ENCODE results near the gene LIME1.
"Not testable (repeated sequence)": the region's sequence is repeated elsewhere in the genome, so short reads cannot be mapped to it uniquely, and the experiment has no call there.

LIME1 gene

GRCh38 chr20:63707558-63708300, 28.7 kb upstream of the LIME1 start, which contains the start of the genes ARFRP1 and ZGPAT:
ARFRP1 (minus strand) TSS chr20:63707976; CDS start chr20:63707091, 885 bp downstream.
ZGPAT (plus strand) TSS chr20:63708039; CDS start chr20:63708581, 542 bp downstream.
- peak; percentile 60 for DNase-seq (ENCODE audit: low read depth)

DNA sequence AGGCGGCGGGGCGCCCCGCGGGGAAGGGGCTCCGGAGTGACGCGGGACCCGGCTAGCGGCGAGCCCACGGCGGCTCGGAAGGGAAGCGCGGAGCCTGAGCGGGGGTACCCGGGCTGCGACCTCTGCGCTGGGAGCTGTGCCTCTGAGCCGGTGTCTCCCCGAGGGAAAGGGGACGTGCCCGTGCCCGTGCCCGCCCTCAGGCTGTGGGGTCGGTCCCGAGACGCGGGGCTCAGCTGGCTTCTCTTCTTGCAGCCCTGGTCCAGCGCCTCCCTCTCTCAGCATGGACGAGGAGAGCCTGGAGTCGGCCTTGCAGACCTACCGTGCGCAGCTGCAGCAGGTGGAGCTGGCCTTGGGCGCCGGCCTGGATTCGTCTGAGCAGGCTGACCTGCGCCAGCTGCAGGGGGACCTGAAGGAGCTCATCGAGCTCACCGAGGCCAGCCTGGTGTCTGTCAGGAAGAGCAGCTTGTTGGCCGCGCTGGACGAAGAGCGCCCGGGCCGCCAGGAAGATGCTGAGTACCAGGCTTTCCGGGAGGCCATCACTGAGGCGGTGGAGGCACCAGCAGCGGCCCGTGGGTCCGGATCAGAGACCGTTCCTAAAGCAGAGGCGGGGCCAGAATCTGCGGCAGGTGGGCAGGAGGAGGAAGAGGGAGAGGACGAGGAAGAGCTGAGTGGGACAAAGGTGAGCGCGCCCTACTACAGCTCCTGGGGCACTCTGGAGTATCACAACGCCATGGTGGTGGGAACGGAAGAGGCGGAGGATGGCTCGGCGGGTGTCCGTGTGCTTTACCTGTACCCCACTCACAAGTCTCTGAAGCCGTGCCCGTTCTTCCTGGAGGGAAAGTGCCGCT, 27.9 kb upstream of the LIME1 start:
- DNase-seq (ENCODE audit: low read depth), result no peak

GRCh38 chr20:63709149-63709527, 27.3 kb upstream of the LIME1 start:
- no peak for DNase-seq (ENCODE audit: low read depth)

GRCh38 chr20:63711085-63711645, 25.3 kb upstream of the LIME1 start:
- no peak for DNase-seq (ENCODE audit: low read depth)

DNA sequence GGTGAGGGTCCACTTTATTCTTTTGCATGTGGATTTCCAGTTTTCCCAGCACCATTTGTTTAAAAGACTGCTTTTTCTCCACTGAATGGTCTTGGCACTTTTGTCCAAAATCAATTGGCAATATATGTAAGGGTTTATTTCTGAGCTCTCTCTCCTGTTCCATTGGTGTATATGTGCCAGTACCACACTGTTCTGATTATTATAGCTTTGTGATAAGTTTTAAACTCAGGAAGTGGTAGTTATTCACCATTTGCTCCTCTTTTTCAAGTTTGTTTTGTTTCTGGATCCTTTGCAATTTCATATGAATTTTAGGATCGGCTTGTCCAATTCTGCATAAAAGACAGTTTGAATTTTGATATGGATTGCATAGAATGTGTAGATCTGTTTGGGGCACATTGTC, 24.3 kb upstream of the LIME1 start:
- DNase-seq (ENCODE audit: low read depth), result no peak

DNA sequence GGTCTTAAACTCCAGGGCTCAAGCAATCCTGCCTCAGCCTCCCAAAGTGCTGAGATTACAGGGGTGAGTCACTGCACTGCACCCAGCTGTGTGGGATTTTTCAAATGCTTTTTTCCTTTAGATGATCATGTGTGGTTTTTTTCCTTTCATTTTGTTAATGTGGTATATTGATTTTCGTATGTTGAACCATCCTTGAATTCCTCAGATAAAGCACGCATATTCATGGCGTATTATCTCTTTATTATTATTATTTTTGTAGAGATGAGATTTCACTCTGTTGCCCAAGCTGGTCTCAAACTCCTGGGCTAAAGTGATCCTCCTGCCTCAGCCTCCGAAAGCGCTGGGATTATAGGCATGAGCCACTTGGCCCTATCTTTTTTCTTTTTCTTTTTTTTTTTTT, 21.6 kb upstream of the LIME1 start:
- DNase-seq (ENCODE audit: low read depth), result no peak

GRCh38 chr20:63718996-63719395, 17.5 kb upstream of the LIME1 start:
- DNase-seq (ENCODE audit: low read depth), result no peak

- not testable (repeated sequence) for DNase-seq (ENCODE audit: low read depth)
Observed at GRCh38 chr20:63722967-63723622, 13.4 kb upstream of the LIME1 start.

- not testable (repeated sequence) for DNase-seq (ENCODE audit: low read depth)
Observed at GRCh38 chr20:63730189-63730733, 6.2 kb upstream of the LIME1 start.

GRCh38 chr20:63731410-63731809, 5.1 kb upstream of the LIME1 start:
- no peak for DNase-seq (ENCODE audit: low read depth)

GRCh38 chr20:63732118-63733095, 4.1 kb upstream of the LIME1 start:
- DNase-seq (ENCODE audit: low read depth), result no peak

DNA sequence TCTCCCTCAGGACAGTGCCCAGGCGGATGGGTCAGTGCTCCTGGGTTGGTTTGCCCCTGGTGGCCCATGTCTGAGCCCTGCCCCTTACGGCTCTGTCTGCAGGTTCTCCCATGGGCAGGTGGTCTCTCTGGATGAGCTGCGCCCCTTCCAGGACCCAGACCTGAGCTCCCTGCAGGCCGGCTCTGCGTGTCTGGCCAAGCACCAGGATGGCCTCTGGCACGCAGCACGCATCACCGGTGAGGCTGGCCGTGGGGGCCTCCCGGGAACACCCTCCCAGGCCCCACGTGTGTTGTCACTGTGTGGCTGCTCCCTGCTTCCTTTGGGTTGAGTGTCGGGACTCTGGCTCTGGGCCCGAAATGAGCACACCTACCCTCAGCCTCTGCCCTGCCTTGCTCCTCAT, 3.3 kb upstream of the LIME1 start:
- DNase-seq (ENCODE audit: low read depth), result no peak

- DNase-seq (ENCODE audit: low read depth), result no peak
Observed at GRCh38 chr20:63733579-63734081, 2.8 kb upstream of the LIME1 start.

DNA sequence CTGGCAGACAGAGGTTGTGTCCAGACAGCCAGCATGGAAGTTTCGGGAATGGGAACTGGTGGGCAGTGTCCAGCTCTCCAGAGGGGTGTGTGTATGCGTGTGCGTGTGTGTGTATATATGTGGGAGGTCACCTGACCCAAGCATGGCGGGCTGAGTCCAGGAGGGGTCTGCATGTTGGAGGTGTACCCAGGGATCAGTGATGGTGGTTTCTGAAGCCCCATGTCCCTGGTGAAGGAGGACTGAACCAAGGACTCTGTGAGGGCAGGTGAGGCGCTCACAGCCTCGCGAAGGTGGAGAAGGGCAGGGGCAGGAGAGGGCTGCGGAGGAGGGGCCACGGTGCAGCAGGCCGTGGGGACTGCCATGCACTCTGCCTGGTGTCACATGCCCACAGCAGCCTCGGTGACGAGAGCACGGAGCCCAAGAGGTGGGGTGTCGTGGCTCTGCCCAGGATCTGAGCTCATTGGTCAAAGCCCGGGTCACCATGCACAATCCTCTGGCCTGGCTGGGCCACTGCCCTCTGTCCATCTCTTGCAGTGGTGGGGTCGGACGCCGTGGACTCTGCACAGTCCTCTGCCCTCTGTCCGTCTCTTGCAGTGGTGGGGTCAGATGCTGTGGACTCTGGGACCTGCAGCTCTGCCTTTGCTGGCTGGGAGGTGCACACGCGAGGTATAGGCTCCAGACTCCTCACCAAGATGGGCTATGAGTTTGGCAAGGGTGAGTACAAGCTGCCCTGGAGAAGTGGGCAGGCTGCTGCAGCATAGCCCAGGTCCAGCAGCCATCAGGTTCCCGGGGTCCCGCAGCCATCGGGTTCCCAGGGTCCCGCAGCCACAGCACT, 2.1 kb upstream of the LIME1 start:
- no peak for DNase-seq (ENCODE audit: low read depth)

DNA sequence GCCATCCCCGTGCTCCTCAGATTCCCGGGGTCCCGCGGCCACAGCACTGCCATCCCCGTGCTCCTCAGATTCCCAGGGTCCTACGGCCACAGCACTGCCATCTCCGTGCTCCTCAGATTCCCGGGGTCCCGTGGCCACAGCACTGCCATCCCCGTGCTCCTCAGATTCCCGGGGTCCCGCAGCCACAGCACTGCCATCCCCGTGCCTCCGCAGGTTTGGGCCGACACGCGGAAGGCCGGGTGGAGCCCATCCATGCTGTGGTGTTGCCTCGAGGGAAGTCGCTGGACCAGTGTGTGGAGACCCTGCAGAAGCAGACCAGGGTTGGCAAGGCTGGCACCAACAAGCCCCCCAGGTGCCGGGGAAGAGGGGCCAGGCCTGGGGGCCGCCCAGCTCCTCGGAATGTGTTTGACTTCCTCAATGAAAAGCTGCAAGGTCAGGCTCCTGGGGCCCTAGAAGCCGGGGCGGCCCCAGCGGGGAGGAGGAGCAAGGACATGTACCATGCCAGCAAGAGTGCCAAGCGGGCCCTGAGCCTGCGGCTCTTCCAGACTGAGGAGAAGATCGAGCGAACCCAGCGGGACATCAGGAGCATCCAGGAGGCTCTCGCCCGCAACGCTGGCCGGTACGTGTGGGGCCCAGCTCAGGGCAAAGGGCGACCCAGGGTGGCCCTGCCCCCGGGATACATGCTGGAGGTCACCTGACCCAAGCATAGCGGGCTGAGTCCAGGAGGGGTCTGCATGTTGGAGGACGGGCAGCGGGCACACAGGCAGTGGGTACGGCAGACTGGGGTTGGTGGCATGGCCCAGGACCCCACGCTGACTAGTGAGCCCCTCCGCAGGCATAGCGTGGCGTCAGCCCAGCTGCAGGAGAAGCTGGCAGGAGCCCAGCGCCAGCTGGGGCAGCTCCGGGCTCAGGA, 1.3 kb upstream of the LIME1 start:
- no peak for DNase-seq (ENCODE audit: low read depth)

GRCh38 chr20:63736893-63737694, 630 bp downstream of the LIME1 start:
- DNase-seq (ENCODE audit: low read depth), result no peak

- DNase-seq (ENCODE audit: low read depth), result no peak
Observed at GRCh38 chr20:63737695-63737944, 1.2 kb downstream of the LIME1 start.
